Neural cell (in vitro differentiated cells): ENCODE results near the gene RMRP.

Experiments
- EP300 ChIP-seq: fragments of 450-650 bp; conservative IDR thresholded peaks from 2 replicates; pipeline ENCODE4 v1.6.1; 2014; ENCODE audit warnings: antibody characterized with exemption, mild to moderate bottlenecking, moderate library complexity; ENCODE audit not compliant: poor library complexity, severe bottlenecking
- EZH2 ChIP-seq: fragments of 200-600, 300-800 bp; shearing (Covaris generic), sonication (generic); IDR thresholded peaks from 2 replicates; pipeline ENCODE4 v1.6.1; 2014; ENCODE audit warnings: antibody characterized with exemption, low read length, borderline replicate concordance, mild to moderate bottlenecking; ENCODE audit not compliant: insufficient read depth, poor library complexity, severe bottlenecking
- POLR2AphosphoS5 ChIP-seq: IDR thresholded peaks from 2 replicates; pipeline ENCODE4 v1.6.1; 2012
- TF ChIP-seq, protein P1 (sequence below): fragments of 450-650 bp; IDR thresholded peaks from 2 replicates; pipeline ENCODE4 v1.5.1; 2014; ENCODE audit warnings: antibody characterized with exemption, mild to moderate bottlenecking, moderate library complexity; ENCODE audit not compliant: poor library complexity, severe bottlenecking

DNA sequence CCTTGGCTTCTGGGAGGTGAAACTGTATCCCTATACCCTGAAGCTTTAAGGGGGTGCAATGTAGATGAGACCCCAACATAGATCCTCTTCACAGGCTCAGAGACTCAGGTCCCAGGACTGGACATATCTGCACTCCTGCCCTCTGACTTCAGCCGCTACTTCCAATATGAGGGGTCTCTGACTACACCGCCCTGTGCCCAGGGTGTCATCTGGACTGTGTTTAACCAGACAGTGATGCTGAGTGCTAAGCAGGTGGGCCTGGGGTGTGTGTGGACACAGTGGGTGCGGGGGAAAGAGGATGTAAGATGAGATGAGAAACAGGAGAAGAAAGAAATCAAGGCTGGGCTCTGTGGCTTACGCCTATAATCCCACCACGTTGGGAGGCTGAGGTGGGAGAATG lies 21.3 kb upstream of the RMRP start:
- TF ChIP-seq, protein P1, sequence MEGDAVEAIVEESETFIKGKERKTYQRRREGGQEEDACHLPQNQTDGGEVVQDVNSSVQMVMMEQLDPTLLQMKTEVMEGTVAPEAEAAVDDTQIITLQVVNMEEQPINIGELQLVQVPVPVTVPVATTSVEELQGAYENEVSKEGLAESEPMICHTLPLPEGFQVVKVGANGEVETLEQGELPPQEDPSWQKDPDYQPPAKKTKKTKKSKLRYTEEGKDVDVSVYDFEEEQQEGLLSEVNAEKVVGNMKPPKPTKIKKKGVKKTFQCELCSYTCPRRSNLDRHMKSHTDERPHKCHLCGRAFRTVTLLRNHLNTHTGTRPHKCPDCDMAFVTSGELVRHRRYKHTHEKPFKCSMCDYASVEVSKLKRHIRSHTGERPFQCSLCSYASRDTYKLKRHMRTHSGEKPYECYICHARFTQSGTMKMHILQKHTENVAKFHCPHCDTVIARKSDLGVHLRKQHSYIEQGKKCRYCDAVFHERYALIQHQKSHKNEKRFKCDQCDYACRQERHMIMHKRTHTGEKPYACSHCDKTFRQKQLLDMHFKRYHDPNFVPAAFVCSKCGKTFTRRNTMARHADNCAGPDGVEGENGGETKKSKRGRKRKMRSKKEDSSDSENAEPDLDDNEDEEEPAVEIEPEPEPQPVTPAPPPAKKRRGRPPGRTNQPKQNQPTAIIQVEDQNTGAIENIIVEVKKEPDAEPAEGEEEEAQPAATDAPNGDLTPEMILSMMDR, result no peak
- TF ChIP-seq EZH2 (no peak), POLR2AphosphoS5 (no peak), EP300 (no peak)
